ENCODE results near the gene PTPRN2. TPM values are rescaled to one million over a fixed set of nuclear protein-coding genes. Genes with fewer than 3 reads are reported as not detected.

PTPRN2 gene
- total and polyA plus RNA-seq, 4 donors = 18.1 to 69.9 (median 50.4) TPM

DNA sequence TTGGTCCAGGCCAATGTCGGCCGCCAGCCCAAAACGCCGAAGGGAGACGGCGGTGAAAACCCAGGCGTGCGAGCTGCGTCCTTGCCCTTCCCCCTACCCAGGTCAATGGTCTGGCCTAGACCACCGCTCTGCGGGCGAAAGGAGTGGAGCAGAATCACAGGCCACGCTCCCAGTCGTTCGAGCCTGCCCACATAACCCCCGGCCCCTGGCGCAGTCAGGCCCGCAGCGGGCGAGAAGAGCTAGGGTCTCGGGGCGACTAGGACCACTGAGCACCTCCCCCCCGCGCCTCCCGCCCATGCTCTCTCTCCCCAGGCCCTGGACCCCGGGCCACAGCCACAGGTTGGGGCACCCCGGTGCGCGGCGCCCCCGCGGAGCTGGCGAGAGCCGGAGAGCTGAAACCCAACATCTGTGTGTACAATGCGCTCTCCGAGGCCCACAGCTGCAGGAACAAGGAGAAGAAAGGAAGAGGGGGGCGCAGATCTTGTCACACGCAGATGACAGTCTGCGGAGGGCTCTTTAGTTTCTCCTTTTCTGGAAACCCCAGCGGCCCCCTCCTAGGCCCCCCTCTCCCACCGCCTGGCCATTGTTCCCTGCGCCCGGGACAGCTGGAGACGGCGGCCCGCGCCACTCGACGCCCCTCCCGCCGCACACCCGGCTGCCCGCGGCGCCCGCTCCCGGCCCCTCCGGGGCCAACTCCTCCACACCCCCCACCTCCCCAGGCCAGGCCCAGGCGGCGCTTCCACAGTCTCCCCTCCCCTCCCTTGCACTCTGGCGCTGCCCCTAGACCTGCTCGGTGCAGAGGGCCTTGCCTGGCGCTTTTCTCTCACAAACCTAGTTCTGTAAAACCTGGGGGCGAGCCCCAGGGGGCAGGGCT lies 895.8 kb downstream of the PTPRN2 start:
- peak overlapping the region; percentile 64 for H3K27ac ChIP-seq (ENCODE audit: low read depth, low read length)
- peak in 2 of 6 donors; percentile 67 to 70 for DNase-seq (ENCODE audit: low read depth in 4 of 6, low spot score in 6 of 6)

DNA sequence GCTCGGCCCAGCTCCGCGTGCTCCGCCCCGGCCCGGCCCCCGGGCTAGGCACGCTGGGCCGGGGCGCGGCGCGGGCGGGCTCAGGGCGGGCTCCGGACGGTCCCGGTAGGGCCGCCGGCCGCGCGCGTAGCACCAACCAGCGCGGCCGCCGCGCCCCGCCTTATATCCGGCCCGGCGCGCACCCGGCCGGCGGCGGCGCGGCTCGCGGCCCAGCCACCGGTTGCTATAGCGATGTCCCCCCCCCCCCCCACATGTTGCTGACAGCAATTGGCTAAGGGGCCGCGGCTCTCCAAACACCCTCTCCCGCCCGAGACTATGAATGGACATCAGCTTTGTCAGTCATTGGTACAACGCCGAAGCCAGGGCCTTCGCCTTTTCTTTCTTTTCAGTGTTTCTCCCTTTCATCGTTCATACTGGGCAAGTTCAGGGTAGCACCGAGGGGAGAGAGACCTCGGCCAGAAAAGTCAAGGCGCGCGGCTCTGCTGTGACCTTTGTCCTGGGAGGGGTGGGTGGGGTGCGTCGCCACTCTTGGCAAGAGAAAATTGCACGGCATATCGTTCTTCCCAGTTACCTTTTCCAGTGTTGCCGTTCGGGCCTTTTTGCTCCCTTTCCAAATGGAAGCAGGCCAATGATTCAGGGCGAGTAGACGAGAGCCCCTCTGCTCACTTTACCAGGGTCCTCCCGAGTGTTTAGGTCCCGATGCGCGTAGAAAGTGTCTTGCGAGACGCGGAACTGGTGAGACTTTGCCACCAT lies 896.6 kb downstream of the PTPRN2 start:
- H3K27ac ChIP-seq (ENCODE audit: low read depth, low read length) = peak overlapping the region; percentile 64
- DNase-seq (ENCODE audit: low read depth in 4 of 6, low spot score in 6 of 6) = peak in 4 of 6 donors; percentile 64 to 88 (median 76)
- peaks cover 4% of the 10 kb centered on the region for H3K36me3 ChIP-seq (ENCODE audit: control insufficient read depth, insufficient read depth, low read length)
- H3K27me3 ChIP-seq (ENCODE audit: control insufficient read depth, insufficient read depth, low read length) = peaks cover 66% of the 10 kb centered on the region
- H3K4me1 ChIP-seq (ENCODE audit: control insufficient read depth, insufficient read depth, low read length) = peaks cover 49% of the 10 kb centered on the region
- no peaks in the 10 kb centered on the region for H3K9me3 ChIP-seq (ENCODE audit: control insufficient read depth, insufficient read depth, low read length)
- no peak overlapping the region for H3K4me3 ChIP-seq (ENCODE audit: low read depth, low read length)
- WGBS (ENCODE audit: insufficient coverage) = 1% methylated on average over 53 of the region's 72 CpGs

More for the DNA sequence above, 895.8 kb downstream of the PTPRN2 start:
- no peaks in the 10 kb centered on the region for H3K9me3 ChIP-seq (ENCODE audit: control insufficient read depth, insufficient read depth, low read length)
- H3K4me3 ChIP-seq (ENCODE audit: low read depth, low read length) = no peak overlapping the region
- WGBS (ENCODE audit: insufficient coverage) = 7% methylated on average over 62 of the region's 64 CpGs
- H3K36me3 ChIP-seq (ENCODE audit: control insufficient read depth, insufficient read depth, low read length) = peaks cover 4% of the 10 kb centered on the region
- H3K27me3 ChIP-seq (ENCODE audit: control insufficient read depth, insufficient read depth, low read length) = peaks cover 58% of the 10 kb centered on the region
- peaks cover 47% of the 10 kb centered on the region for H3K4me1 ChIP-seq (ENCODE audit: control insufficient read depth, insufficient read depth, low read length)

GRCh38 chr7:157690058-157690832 lies 897.4 kb downstream of the PTPRN2 start:
- H3K27ac ChIP-seq (ENCODE audit: low read depth, low read length) = peak overlapping the region; percentile 15
- peak overlapping the region; percentile 47 for H3K4me3 ChIP-seq (ENCODE audit: low read depth, low read length)
- H3K36me3 ChIP-seq (ENCODE audit: control insufficient read depth, insufficient read depth, low read length) = peaks cover 10% of the 10 kb centered on the region
- no peaks in the 10 kb centered on the region for H3K9me3 ChIP-seq (ENCODE audit: control insufficient read depth, insufficient read depth, low read length)
- under 1% methylated on average over 70 of the region's 70 CpGs for WGBS (ENCODE audit: insufficient coverage)
- H3K4me1 ChIP-seq (ENCODE audit: control insufficient read depth, insufficient read depth, low read length) = peaks cover 55% of the 10 kb centered on the region
- peaks cover 72% of the 10 kb centered on the region for H3K27me3 ChIP-seq (ENCODE audit: control insufficient read depth, insufficient read depth, low read length)
- DNase-seq (ENCODE audit: low read depth in 4 of 6, low spot score in 6 of 6) = peak in 1 of 6 donors; percentile 67

DNA sequence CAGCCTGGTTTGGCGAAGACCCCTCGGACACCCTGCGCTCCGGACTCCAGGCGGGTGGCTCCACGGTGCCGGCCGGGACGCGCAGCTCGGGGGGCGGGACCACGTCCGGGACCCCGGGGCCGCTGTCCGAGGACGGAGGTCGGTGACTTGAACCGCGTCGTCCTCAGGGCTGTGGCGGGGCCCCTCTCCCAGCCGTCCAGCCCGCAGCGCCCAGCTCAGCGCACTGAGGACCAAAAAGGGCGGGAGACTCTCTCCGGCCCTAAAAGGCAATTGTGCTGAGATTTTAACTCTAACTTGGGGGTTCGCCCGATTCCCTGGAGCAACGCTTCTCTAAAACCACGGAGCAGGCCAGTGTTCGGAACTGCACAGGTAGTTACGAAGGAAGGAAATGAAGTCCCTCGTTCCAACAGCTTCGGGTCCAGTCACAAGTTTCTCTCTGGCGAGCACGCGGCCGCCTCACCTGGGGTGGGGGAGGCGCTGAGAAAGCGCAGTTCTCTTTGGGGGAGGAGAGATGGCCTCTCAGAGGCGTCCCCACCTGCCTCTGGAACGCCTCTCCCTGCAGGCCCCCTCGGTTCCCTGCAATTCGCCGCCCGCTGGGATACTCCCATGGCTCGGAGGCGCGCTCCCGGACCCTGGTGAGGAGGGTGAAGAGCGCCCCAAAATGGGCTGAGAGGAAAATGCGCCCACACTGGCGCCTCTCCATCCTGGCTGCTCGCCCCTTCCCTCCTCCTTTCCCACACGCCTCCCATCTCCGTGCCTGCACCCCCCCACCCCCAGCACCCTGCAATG lies 898.2 kb downstream of the PTPRN2 start:
- WGBS (ENCODE audit: insufficient coverage) = 3% methylated on average over 55 of the region's 59 CpGs
- peaks cover 55% of the 10 kb centered on the region for H3K4me1 ChIP-seq (ENCODE audit: control insufficient read depth, insufficient read depth, low read length)
- peak overlapping the region; percentile 15 for H3K27ac ChIP-seq (ENCODE audit: low read depth, low read length)
- peak overlapping the region; percentile 47 for H3K4me3 ChIP-seq (ENCODE audit: low read depth, low read length)
- peaks cover 72% of the 10 kb centered on the region for H3K27me3 ChIP-seq (ENCODE audit: control insufficient read depth, insufficient read depth, low read length)
- DNase-seq (ENCODE audit: low read depth in 4 of 6, low spot score in 6 of 6) = peak in 2 of 6 donors; percentile 66 to 80
- peaks cover 10% of the 10 kb centered on the region for H3K36me3 ChIP-seq (ENCODE audit: control insufficient read depth, insufficient read depth, low read length)
- H3K9me3 ChIP-seq (ENCODE audit: control insufficient read depth, insufficient read depth, low read length) = no peaks in the 10 kb centered on the region

DNA sequence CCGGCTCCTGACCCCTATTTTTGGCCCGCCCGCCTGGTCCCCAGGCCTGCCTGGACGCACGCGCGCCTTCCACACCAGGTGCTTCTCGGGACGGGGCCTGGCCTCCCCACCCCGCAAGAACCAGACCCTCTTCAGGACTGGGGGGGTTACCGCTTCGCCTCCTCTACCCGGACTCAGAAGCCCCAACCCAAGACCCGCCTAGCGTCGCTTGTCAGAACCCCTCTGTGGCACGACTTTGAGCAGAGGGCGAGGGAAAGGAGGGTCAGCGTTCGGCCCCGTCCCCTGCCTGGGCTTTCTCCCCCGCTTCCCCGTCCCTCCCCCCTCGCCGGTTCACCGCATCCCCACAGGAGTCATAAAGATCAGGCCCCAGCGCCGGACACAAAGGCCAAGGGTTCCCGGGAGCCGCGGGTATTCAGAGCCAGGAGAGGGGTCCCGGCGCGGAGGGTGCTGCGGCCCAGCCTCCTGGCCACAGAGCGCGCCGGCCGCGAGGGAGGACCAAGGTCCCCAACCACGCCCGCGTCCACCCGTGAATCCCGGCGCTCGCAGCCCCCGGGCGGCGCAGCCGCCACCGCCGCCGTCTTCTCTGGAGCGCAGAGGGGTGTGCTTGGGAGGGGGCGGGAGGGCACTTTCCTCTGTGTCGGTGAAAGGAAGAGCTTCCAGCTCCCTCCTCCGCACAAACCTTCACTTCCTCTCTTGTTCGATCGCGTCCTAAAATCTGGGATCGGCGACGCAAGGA lies 898.9 kb downstream of the PTPRN2 start:
- peak in 1 of 6 donors; percentile 51 for DNase-seq (ENCODE audit: low read depth in 4 of 6, low spot score in 6 of 6)
- 8% methylated on average over 39 of the region's 64 CpGs for WGBS (ENCODE audit: insufficient coverage)
- H3K4me1 ChIP-seq (ENCODE audit: control insufficient read depth, insufficient read depth, low read length) = peaks cover 57% of the 10 kb centered on the region
- H3K27ac ChIP-seq (ENCODE audit: low read depth, low read length) = no peak overlapping the region
- H3K27me3 ChIP-seq (ENCODE audit: control insufficient read depth, insufficient read depth, low read length) = peaks cover 70% of the 10 kb centered on the region
- H3K36me3 ChIP-seq (ENCODE audit: control insufficient read depth, insufficient read depth, low read length) = peaks cover 10% of the 10 kb centered on the region
- peak overlapping the region; percentile 47 for H3K4me3 ChIP-seq (ENCODE audit: low read depth, low read length)
- H3K9me3 ChIP-seq (ENCODE audit: control insufficient read depth, insufficient read depth, low read length) = no peaks in the 10 kb centered on the region

DNA sequence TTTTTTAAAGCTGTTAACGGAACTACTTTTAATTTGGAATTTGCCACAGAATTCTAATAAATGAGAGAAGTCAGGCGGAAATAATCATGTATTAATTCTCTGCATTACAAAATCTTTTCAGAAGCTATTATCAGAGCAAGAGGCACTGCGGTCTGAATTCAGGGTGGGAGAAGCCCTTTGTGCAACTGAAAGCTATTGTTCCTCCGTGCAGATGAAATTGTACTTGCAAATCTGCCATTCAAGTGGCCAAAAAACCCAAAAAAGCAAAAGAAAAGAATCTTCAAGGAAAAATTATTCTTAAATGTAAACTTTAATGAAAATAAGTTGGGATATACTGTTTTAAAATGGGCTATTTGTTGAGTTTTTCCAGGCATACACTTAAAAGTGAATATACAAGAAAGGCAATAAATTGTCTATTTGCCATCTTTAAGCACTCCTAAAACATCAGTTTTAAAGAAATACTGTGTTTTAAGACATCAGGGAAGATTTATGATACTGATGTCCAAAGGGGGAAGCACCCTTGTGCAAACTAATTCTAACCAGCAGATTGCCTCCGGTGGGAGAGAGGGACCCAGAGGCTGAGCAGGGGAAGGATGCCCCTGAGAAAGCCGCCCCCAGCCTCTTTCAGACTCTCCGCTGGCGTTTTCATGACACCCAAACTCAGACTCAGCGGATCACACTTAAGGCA lies 899.6 kb downstream of the PTPRN2 start:
- peak overlapping the region; percentile 9 for H3K4me3 ChIP-seq (ENCODE audit: low read depth, low read length)
- peaks cover 74% of the 10 kb centered on the region for H3K27me3 ChIP-seq (ENCODE audit: control insufficient read depth, insufficient read depth, low read length)
- WGBS (ENCODE audit: insufficient coverage) = 10% methylated on average over 7 of the region's 9 CpGs
- H3K4me1 ChIP-seq (ENCODE audit: control insufficient read depth, insufficient read depth, low read length) = peaks cover 60% of the 10 kb centered on the region
- H3K9me3 ChIP-seq (ENCODE audit: control insufficient read depth, insufficient read depth, low read length) = no peaks in the 10 kb centered on the region
- no peak overlapping the region for H3K27ac ChIP-seq (ENCODE audit: low read depth, low read length)
- H3K36me3 ChIP-seq (ENCODE audit: control insufficient read depth, insufficient read depth, low read length) = peaks cover 13% of the 10 kb centered on the region
- DNase-seq (ENCODE audit: low read depth in 4 of 6, low spot score in 6 of 6) = peak in 2 of 6 donors; percentile 33 to 65

- Histone ChIP-seq H3K27ac (ENCODE audit: low read depth, low read length) (no peak overlapping the region), H3K9me3 (ENCODE audit: control insufficient read depth, insufficient read depth, low read length) (no peaks in the 10 kb centered on the region), H3K36me3 (ENCODE audit: control insufficient read depth, insufficient read depth, low read length) (peaks cover 19% of the 10 kb centered on the region), H3K4me1 (ENCODE audit: control insufficient read depth, insufficient read depth, low read length) (peaks cover 58% of the 10 kb centered on the region), H3K4me3 (ENCODE audit: low read depth, low read length) (no peak overlapping the region), H3K27me3 (ENCODE audit: control insufficient read depth, insufficient read depth, low read length) (peaks cover 72% of the 10 kb centered on the region)
- WGBS (ENCODE audit: insufficient coverage) = 50% methylated on average over 1 of the region's 5 CpGs
- DNase-seq (ENCODE audit: low read depth in 4 of 6, low spot score in 6 of 6) = peak in 2 of 6 donors; percentile 24 to 61
Measured at GRCh38 chr7:157687158-157687557, 900.5 kb downstream of the PTPRN2 start.

DNA sequence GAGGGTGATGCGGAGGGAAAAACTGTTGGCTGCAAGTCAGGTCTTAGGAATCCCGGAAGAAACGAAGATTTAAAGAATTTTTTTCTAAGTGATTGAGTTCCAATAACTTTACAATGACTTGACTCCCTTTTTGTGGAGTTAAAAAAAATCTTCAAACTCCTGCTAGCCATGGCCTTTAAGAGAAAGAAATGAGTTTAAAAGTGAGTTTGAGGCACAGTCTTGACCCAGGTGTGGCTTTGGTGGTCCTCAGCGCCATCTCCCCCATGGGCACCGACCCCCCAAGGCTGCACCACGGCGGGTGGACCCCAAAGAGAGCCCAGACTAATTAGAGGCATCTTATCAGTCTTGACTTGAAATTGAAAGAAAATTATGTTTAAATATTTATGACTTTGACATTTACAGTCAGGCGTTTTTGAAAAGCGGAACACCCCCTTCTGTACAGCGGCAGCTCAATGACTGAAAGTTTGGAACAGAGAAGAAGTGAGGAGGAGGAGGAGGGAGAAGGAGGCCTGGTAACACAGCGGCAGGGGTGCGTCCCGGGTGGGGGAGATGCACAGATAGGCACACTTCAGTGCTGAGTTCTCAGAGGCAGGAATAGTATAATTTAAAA lies 901.2 kb downstream of the PTPRN2 start:
- WGBS (ENCODE audit: insufficient coverage) = 30% methylated on average over 7 of the region's 13 CpGs
- no peak for DNase-seq (ENCODE audit: low read depth in 4 of 6, low spot score in 6 of 6)
- Histone ChIP-seq H3K4me3 (ENCODE audit: low read depth, low read length) (no peak overlapping the region), H3K27me3 (ENCODE audit: control insufficient read depth, insufficient read depth, low read length) (peaks cover 67% of the 10 kb centered on the region), H3K36me3 (ENCODE audit: control insufficient read depth, insufficient read depth, low read length) (peaks cover 19% of the 10 kb centered on the region), H3K27ac (ENCODE audit: low read depth, low read length) (no peak overlapping the region), H3K9me3 (ENCODE audit: control insufficient read depth, insufficient read depth, low read length) (no peaks in the 10 kb centered on the region), H3K4me1 (ENCODE audit: control insufficient read depth, insufficient read depth, low read length) (peaks cover 50% of the 10 kb centered on the region)
